B cell (primary cell): ENCODE measurements around the gene ALOXE3. TPM values are rescaled to one million over a fixed set of nuclear protein-coding genes. Genes with fewer than 3 reads are reported as not detected.

Experiments used
- ATAC-seq: fragments of 200-7000 bp; cut with Tn5 transposase; one replicate; pipeline ENCODE4 v1.10.0; 2021; ENCODE audit warnings: low read depth, mild to moderate bottlenecking, moderate number of reproducible peaks, moderate library complexity
- CTCF ChIA-PET: fragments of 350-600 bp; sonication (Branson Sonifier 250); formaldehyde crosslinking; loops from one replicate; lab custom pipeline; 2021; ENCODE audit warnings: antibody characterized with exemption, inconsistent platforms; lab: Charles Lee
- POLR2A ChIA-PET: fragments of 350-600 bp; sonication (Branson Sonifier 250); formaldehyde crosslinking; loops from one replicate; lab custom pipeline; 2021; ENCODE audit warnings: antibody characterized with exemption; lab: Charles Lee
- DNase-seq: peaks from one replicate; pipeline ENCODE4 v3.0.0; 2013
- H2AFZ ChIP-seq: 2 replicates; pipeline ENCODE4 v1.6.1; 2012; ENCODE audit warnings: mild to moderate bottlenecking, low read depth, low read length; ENCODE audit not compliant: insufficient read depth, poor library complexity, severe bottlenecking
- H3K27ac ChIP-seq, 2 donors: 1 replicate in 1 of 2; 2 replicates in 1 of 2; pipeline ENCODE4 v1.5.1; 2012 to 2013; ENCODE audit warnings: low read length in 2 of 2, mild to moderate bottlenecking in 2 of 2, moderate library complexity in 1 of 2
- H3K27me3 ChIP-seq, 4 experiments: fragments of 200-600 bp in 1 of 4; sonication (generic) in 1 of 4; replicated peaks in 1 of 4; 1 replicate in 2 of 4; 2 replicates in 2 of 4; pipeline versions ENCODE4 v1.6.1 to v1.7.0; 2013 to 2016; ENCODE audit warnings: low read length in 3 of 4, mild to moderate bottlenecking in 2 of 4, mixed read lengths in 1 of 4, moderate library complexity in 1 of 4; ENCODE audit not compliant: insufficient read depth in 4 of 4, control insufficient read depth in 3 of 4; ENCODE audit errors: control extremely low read depth in 1 of 4
- H3K36me3 ChIP-seq, 2 experiments: replicated peaks in 1 of 2; 1 replicate in 1 of 2; 2 replicates in 1 of 2; pipeline versions ENCODE4 v1.6.1 to v1.7.1; 2013; ENCODE audit warnings: low read length in 1 of 2; ENCODE audit not compliant: insufficient read depth in 2 of 2, control insufficient read depth in 1 of 2; ENCODE audit errors: control extremely low read depth in 1 of 2, extremely low read depth in 1 of 2
- H3K4me1 ChIP-seq, 2 donors: fragments of 200-600 bp in 1 of 2; sonication (generic) in 1 of 2; 1 replicate in 1 of 2; 2 replicates in 1 of 2; pipeline versions ENCODE4 v1.5.1 to v1.6.1; 2013 to 2017; ENCODE audit warnings: low read length in 2 of 2; ENCODE audit not compliant: control insufficient read depth in 2 of 2, insufficient read depth in 2 of 2
- H3K4me2 ChIP-seq: replicated peaks from 2 replicates; pipeline ENCODE3; 2012; ENCODE audit warnings: mild to moderate bottlenecking, low read depth, low read length; ENCODE audit not compliant: poor library complexity, severe bottlenecking
- H3K4me3 ChIP-seq, 5 experiments: fragments of 200-600 bp in 1 of 5; sonication (generic) in 1 of 5; 1 replicate in 3 of 5; 2 replicates in 2 of 5; pipeline versions ENCODE4 v1.5.1 to v1.7.0; 2011 to 2016; ENCODE audit warnings: low read length in 4 of 5, mild to moderate bottlenecking in 4 of 5, low read depth in 2 of 5, control low read depth in 1 of 5, moderate library complexity in 1 of 5; ENCODE audit not compliant: insufficient read depth in 1 of 5; ENCODE audit errors: control extremely low read depth in 1 of 5, extremely low read depth in 1 of 5
- H3K79me2 ChIP-seq: fragments of 200-600 bp; sonication (generic); one replicate; pipeline ENCODE4 v1.6.0; 2016; ENCODE audit warnings: low read length; ENCODE audit not compliant: control insufficient read depth, insufficient read depth
- H3K9ac ChIP-seq: fragments of 200-600 bp; sonication (generic); 2 replicates; pipeline ENCODE4 v1.6.1; 2017; ENCODE audit warnings: mild to moderate bottlenecking, low read length, moderate library complexity
- H3K9me3 ChIP-seq, 3 donors: one replicate each; pipeline versions ENCODE4 v1.6.1 to v1.7.1; 2013; ENCODE audit warnings: low read length in 2 of 3; ENCODE audit not compliant: control insufficient read depth in 2 of 3, insufficient read depth in 1 of 3; ENCODE audit errors: control extremely low read depth in 1 of 3
- H4K20me1 ChIP-seq: 2 replicates; pipeline ENCODE4 v1.6.0; 2012; ENCODE audit warnings: mild to moderate bottlenecking, low read length; ENCODE audit not compliant: insufficient read depth, control insufficient read depth, poor library complexity, severe bottlenecking
- H3K27ac Mint-ChIP-seq: one replicate; pipeline ENCODE4 v1.8.0; 2021; ENCODE audit warnings: mixed read lengths
- H3K27me3 Mint-ChIP-seq: one replicate; pipeline ENCODE4 v1.8.0; 2021; ENCODE audit warnings: mixed read lengths
- H3K4me1 Mint-ChIP-seq: one replicate; pipeline ENCODE4 v1.8.0; 2021; ENCODE audit warnings: mixed read lengths
- H3K4me3 Mint-ChIP-seq: one replicate; pipeline ENCODE4 v1.8.0; 2021; ENCODE audit warnings: mixed read lengths
- H3K9me3 Mint-ChIP-seq: one replicate; pipeline ENCODE4 v1.8.0; 2022; ENCODE audit warnings: mixed read lengths; ENCODE audit not compliant: insufficient read depth
- CTCF ChIP-seq: fragments of 200-600 bp; IDR thresholded peaks from one replicate; pipeline ENCODE4 v1.8.0; 2022; ENCODE audit warnings: antibody characterized with exemption, mild to moderate bottlenecking
- EZH2 ChIP-seq: IDR thresholded peaks from 2 replicates; pipeline ENCODE4 v1.6.1; 2012; ENCODE audit warnings: borderline replicate concordance, low read depth, mild to moderate bottlenecking, moderate library complexity, low read length; ENCODE audit not compliant: insufficient read depth, poor library complexity, severe bottlenecking
- WGBS: methylation state at CpG from one replicate; pipeline ENCODE4 v1.1.5; 2013; ENCODE audit warnings: missing lambda C conversion rate; ENCODE audit not compliant: insufficient coverage; 5-methylcytosine and 5-hydroxymethylcytosine counted together
- intact Hi-C: fragments of 100-400 bp; cut with micrococcal nuclease; formaldehyde crosslinking; loops from one replicate; pipeline ENCODE4 v1.10.0; 2022
- polyA plus RNA-seq: library from polyadenylated mRNA; depleted of rRNA; stranded (reverse); fragments of >200 nt; gene quantifications from 2 replicates; pipeline ENCODE4 v1.2.3, GENCODE V29; 2012
- total RNA-seq, 2 donors: library from RNA; stranded (reverse); fragments of 120-200 nt in 1 of 2; gene quantifications; 1 replicate in 1 of 2; 2 replicates in 1 of 2; pipeline versions ENCODE4 v1.2.3 to v1.2.4, GENCODE V29; 2013 to 2022

The ALOXE3 gene
- total and polyA plus RNA-seq, 2 donors (not counting 1 experiment from before 2014, with no cell fraction given) = 0.04 TPM; not detected in 1

- ChIA-PET CTCF (interaction anchor here (0.6 to 7.7 kb wide), 23 partner anchors 9 to 877 kb away, joined by 3 to 86 read pairs (median 7); partner anchors contain the start of genes ALOXE3, CTC1, RANGRF and SLC25A35), POLR2A (interaction anchor here (0.7 to 2.1 kb wide), 10 partner anchors 11 to 472 kb away, joined by 3 to 10 read pairs (median 4); no protein-coding TSS in a partner anchor)
- Histone ChIP-seq H3K27me3 (no peaks in the 10 kb centered on the region), H3K4me3 (no peak overlapping the region), H2AFZ (no peak overlapping the region), H3K4me2 (peak overlapping the region; percentile 51), H3K4me1 (peaks cover 51 to 78% of the 10 kb centered on the region in 2 donors), H3K27ac (peak overlapping the region; percentile 68 to 82), H3K9ac (no peak overlapping the region), H3K36me3 (peaks cover 0 to 26% of the 10 kb centered on the region in 2 experiments), H3K9me3 (no peaks in the 10 kb centered on the region), H4K20me1 (peaks cover 25% of the 10 kb centered on the region), H3K79me2 (peaks cover 43% of the 10 kb centered on the region)
- H3K27ac Mint-ChIP-seq = peak overlapping the region; percentile 94
- WGBS = 66% methylated on average over 13 of the region's 20 CpGs
- ATAC-seq = peak; percentile 14
- H3K27me3 Mint-ChIP-seq = no peaks in the 10 kb centered on the region
- H3K9me3 Mint-ChIP-seq = no peaks in the 10 kb centered on the region
- TF ChIP-seq EZH2 = no peak
- peak; percentile 83 for TF ChIP-seq CTCF
- peak overlapping the region; percentile 72 for H3K4me3 Mint-ChIP-seq
- peaks cover 41% of the 10 kb centered on the region for H3K4me1 Mint-ChIP-seq
- intact Hi-C loops = loop anchor here (2.0 kb wide), 1 partner anchor 78 kb away; no protein-coding TSS in a partner anchor
- peak; percentile 93 for DNase-seq
Observed at GRCh38 chr17:8158267-8159031, 40.1 kb upstream of the ALOXE3 start.
